GM18519 (cell line): ENCODE results near the gene RAD23A.
"Not testable (repeated sequence)": the region's sequence is repeated elsewhere in the genome, so short reads cannot be mapped to it uniquely, and the experiment has no call there.

Experiments used
- ATAC-seq: cut with Tn5 transposase; IDR thresholded peaks from one replicate; pipeline ENCODE4 v1.9.1; 2021; ENCODE audit warnings: mild to moderate bottlenecking, moderate library complexity; ENCODE audit not compliant: unreplicated experiment, low FRiP score

RAD23A gene

GRCh38 chr19:12937093-12937926, 8.4 kb upstream of the RAD23A start:
- ATAC-seq = no peak

GRCh38 chr19:12937927-12938778, 7.5 kb upstream of the RAD23A start, which contains the start of gene CALR:
Gene CALR, plus strand, starts transcription at chr19:12938609. Its CDS starts 71 bp downstream, at chr19:12938680.
- ATAC-seq = peak; percentile 58

GRCh38 chr19:12938779-12939601, 6.7 kb upstream of the RAD23A start:
- no peak for ATAC-seq

- no peak for ATAC-seq
Measured at GRCh38 chr19:12939975-12940423, 5.7 kb upstream of the RAD23A start.

- no peak for ATAC-seq
Measured at GRCh38 chr19:12940897-12941296, 4.8 kb upstream of the RAD23A start.

GRCh38 chr19:12943437-12944044, 2.1 kb upstream of the RAD23A start:
- no peak for ATAC-seq

- no peak for ATAC-seq
Measured at GRCh38 chr19:12944104-12944674, 1.5 kb upstream of the RAD23A start.

GRCh38 chr19:12946092-12946721, 545 bp downstream of the RAD23A start:
- no peak for ATAC-seq

- ATAC-seq = no peak
Measured at GRCh38 chr19:12946731-12947496, 1.3 kb downstream of the RAD23A start.

GRCh38 chr19:12947702-12948611, 2.3 kb downstream of the RAD23A start:
- no peak for ATAC-seq

GRCh38 chr19:12948612-12949362, 3.1 kb downstream of the RAD23A start:
- no peak for ATAC-seq

- no peak for ATAC-seq
Measured at GRCh38 chr19:12949363-12950283, 4.0 kb downstream of the RAD23A start.

- not testable (repeated sequence) for ATAC-seq
Measured at GRCh38 chr19:12952050-12952449, 6.4 kb downstream of the RAD23A start.

GRCh38 chr19:12952488-12953137, 7.0 kb downstream of the RAD23A start:
- no peak for ATAC-seq

- no peak for ATAC-seq
Measured at GRCh38 chr19:12953138-12953798, 7.6 kb downstream of the RAD23A start.
